HepG2 (cell line): ENCODE data around the gene ADI1. TPM values are rescaled to one million over a fixed set of nuclear protein-coding genes. Genes with fewer than 3 reads are reported as not detected.

ENCODE experiments used
- ATAC-seq: fragments of 200-7000 bp; cut with Tn5 transposase; 3 replicates; pipeline ENCODE4 v1.9.1; 2020; ENCODE audit warnings: mild to moderate bottlenecking, moderate library complexity
- BruUV-seq: library from RNA; stranded (reverse); fragments of 400-500 nt; replicated peaks from 2 replicates; lab custom pipeline; 2021; lab: Mats Ljungman, UMichigan
- CTCF ChIA-PET: fragments of 300-600 bp; formaldehyde crosslinking; extraction: SDS; loops from one replicate; lab custom pipeline; 2021; ENCODE audit warnings: low total read pairs, inconsistent platforms, low intra/inter-chr PET ratio; lab: Yijun Ruan, JAX
- POLR2A ChIA-PET: fragments of 350-600 bp; sonication (Branson Sonifier 250); formaldehyde crosslinking; loops from one replicate; lab custom pipeline; 2020; ENCODE audit warnings: antibody characterized with exemption, inconsistent platforms; lab: Yijun Ruan, JAX
- DNase-seq: peaks from one replicate; pipeline ENCODE4 v3.0.0-alpha.2; 2015; ENCODE audit warnings: low spot score
- FAIRE-seq: peaks from 3 replicates; lab custom pipeline; 2011; peaks lifted over from hg19 to GRCh38; lab: Jason Lieb, UNC
- H2AFZ ChIP-seq: one replicate; pipeline ENCODE4 v1.6.1; 2011; ENCODE audit warnings: low read length, inconsistent platforms
- H3K27ac ChIP-seq: fragments of 300-600 bp; 3 replicates; pipeline ENCODE4 v1.8.0; 2011; ENCODE audit warnings: mixed run types, mild to moderate bottlenecking, mixed read lengths, low read length, inconsistent platforms; ENCODE audit not compliant: insufficient read depth; ENCODE audit errors: extremely low read length
- H3K27me3 ChIP-seq, 2 experiments: fragments of 200-600 bp in 1 of 2; 2 replicates in 1 of 2; 3 replicates in 1 of 2; pipeline versions ENCODE4 v1.6.0 to v1.8.0; 2011; ENCODE audit warnings: low read length in 2 of 2, mild to moderate bottlenecking in 2 of 2, moderate library complexity in 2 of 2, inconsistent platforms in 1 of 2; ENCODE audit not compliant: insufficient read depth in 2 of 2, control insufficient read depth in 1 of 2
- H3K36me3 ChIP-seq, 2 experiments: fragments of 200-600 bp in 1 of 2; replicated peaks in 1 of 2; 2 replicates in 1 of 2; 3 replicates in 1 of 2; pipeline versions ENCODE4 v1.5.1 to v1.8.0; 2011; ENCODE audit warnings: low read length in 2 of 2, inconsistent platforms in 1 of 2; ENCODE audit not compliant: insufficient read depth in 2 of 2, control insufficient read depth in 1 of 2
- H3K4me1 ChIP-seq: 2 replicates; pipeline ENCODE4 v1.5.1; 2012; ENCODE audit warnings: low read length, inconsistent platforms; ENCODE audit not compliant: insufficient read depth
- H3K4me2 ChIP-seq: 2 replicates; pipeline ENCODE4 v1.6.0; 2011; ENCODE audit warnings: low read depth, low read length, inconsistent platforms
- H3K4me3 ChIP-seq, 3 experiments: fragments of 200-600 bp in 1 of 3; sonication (generic), shearing (Covaris generic) in 1 of 3; replicated peaks in 1 of 3; 2 replicates each; pipeline ENCODE4 v1.5.1; 2011 to 2016; ENCODE audit warnings: low read length in 3 of 3, inconsistent platforms in 2 of 3, low read depth in 2 of 3, mild to moderate bottlenecking in 2 of 3, control low read depth in 1 of 3, mixed read lengths in 1 of 3; ENCODE audit not compliant: insufficient read depth in 1 of 3
- H3K79me2 ChIP-seq: one replicate; pipeline ENCODE4 v1.6.1; 2011; ENCODE audit warnings: low read length, inconsistent platforms; ENCODE audit not compliant: insufficient read depth
- H3K9ac ChIP-seq: 2 replicates; pipeline ENCODE4 v1.6.0; 2011; ENCODE audit warnings: mild to moderate bottlenecking, low read depth, low read length, inconsistent platforms; ENCODE audit not compliant: insufficient read depth
- H3K9me3 ChIP-seq: 2 replicates; pipeline ENCODE4 v1.5.1; 2012; ENCODE audit warnings: mild to moderate bottlenecking, low read length
- H4K20me1 ChIP-seq: 2 replicates; pipeline ENCODE4 v1.6.0; 2011; ENCODE audit warnings: inconsistent platforms, mild to moderate bottlenecking, low read length, moderate library complexity; ENCODE audit not compliant: insufficient read depth
- ATF7-NPFF ChIP-seq: sonication (generic); formaldehyde crosslinking; IDR thresholded peaks from 2 replicates; pipeline ENCODE4 v1.8.1; 2023; ENCODE audit warnings: mild to moderate bottlenecking, low read depth, missing genetic modification reagents, moderate library complexity
- HOXD1 ChIP-seq: sonication (generic); formaldehyde crosslinking; IDR thresholded peaks from 2 replicates; pipeline ENCODE4 v1.5.0; 2020; ENCODE audit warnings: missing genetic modification reagents
- REL ChIP-seq: sonication (generic); formaldehyde crosslinking; conservative IDR thresholded peaks from 2 replicates; pipeline ENCODE4 v1.8.0; 2022; ENCODE audit warnings: mild to moderate bottlenecking, missing genetic modification reagents, moderate library complexity
- SRSF4 ChIP-seq: fragments of 200-400 bp; formaldehyde crosslinking; IDR thresholded peaks from one replicate; pipeline ENCODE4 v1.6.1; 2018; ENCODE audit warnings: mild to moderate bottlenecking, low read depth, low read length, moderate library complexity; ENCODE audit not compliant: poor library complexity, severe bottlenecking
- ZNF44 ChIP-seq: sonication (generic); formaldehyde crosslinking; IDR thresholded peaks from 2 replicates; pipeline ENCODE4 v1.5.1; 2020; ENCODE audit warnings: mild to moderate bottlenecking, missing genetic modification reagents
- WGBS: methylation state at CpG from one replicate; pipeline ENCODE4 v1.1.6; 2017; ENCODE audit warnings: low lambda C conversion rate; 5-methylcytosine and 5-hydroxymethylcytosine counted together
- in situ Hi-C: cut with HindIII; loops from 2 replicates; pipeline ENCODE4 v1.10.0; 2017; ENCODE audit warnings: low pct_unique_long_range_greater_than_20kb; ENCODE audit not compliant: extremely low pct_ligation_motif_present
- intact Hi-C: fragments of 100-400 bp; cut with micrococcal nuclease; formaldehyde crosslinking; loops from one replicate; pipeline ENCODE4 v1.10.0; 2022; ENCODE audit not compliant: unreplicated experiment
- polyA plus RNA-seq, 8 experiments: library from polyadenylated mRNA; depleted of rRNA in 3 of 8; stranded (reverse) in 7 of 8; unstranded in 1 of 8; fragments of >200 nt; fragmentation: Illumina TruSeq in 4 of 8; extraction: Trizol in 4 of 8; gene quantifications; 2 replicates each; pipeline versions ENCODE4 v1.2.1 to v1.2.3, GENCODE V29; 2011 to 2016; ENCODE audit warnings: low read depth in 4 of 8, missing spikeins in 1 of 8, mixed read lengths in 1 of 8; ENCODE audit not compliant: insufficient read depth in 1 of 8
- total RNA-seq, 5 experiments: library from RNA; depleted of rRNA; stranded (reverse); fragments of >200 nt; fragmentation: Illumina TruSeq; extraction: Trizol; gene quantifications; 2 replicates each; pipeline ENCODE4 v1.2.3, GENCODE V29; 2016; ENCODE audit warnings: low read depth in 1 of 5
- TF ChIP-seq, protein P1 (sequence below): sonication (generic); formaldehyde crosslinking; IDR thresholded peaks from 2 replicates; pipeline ENCODE4 v1.5.0; 2020; ENCODE audit warnings: missing genetic modification reagents, mild to moderate bottlenecking, borderline replicate concordance

Gene ADI1
- total and polyA plus RNA-seq, 2 of the 13 experiments (the other 11 are each of a cell fraction or from before 2014, with no cell fraction given), result 28.7 to 123 TPM

DNA sequence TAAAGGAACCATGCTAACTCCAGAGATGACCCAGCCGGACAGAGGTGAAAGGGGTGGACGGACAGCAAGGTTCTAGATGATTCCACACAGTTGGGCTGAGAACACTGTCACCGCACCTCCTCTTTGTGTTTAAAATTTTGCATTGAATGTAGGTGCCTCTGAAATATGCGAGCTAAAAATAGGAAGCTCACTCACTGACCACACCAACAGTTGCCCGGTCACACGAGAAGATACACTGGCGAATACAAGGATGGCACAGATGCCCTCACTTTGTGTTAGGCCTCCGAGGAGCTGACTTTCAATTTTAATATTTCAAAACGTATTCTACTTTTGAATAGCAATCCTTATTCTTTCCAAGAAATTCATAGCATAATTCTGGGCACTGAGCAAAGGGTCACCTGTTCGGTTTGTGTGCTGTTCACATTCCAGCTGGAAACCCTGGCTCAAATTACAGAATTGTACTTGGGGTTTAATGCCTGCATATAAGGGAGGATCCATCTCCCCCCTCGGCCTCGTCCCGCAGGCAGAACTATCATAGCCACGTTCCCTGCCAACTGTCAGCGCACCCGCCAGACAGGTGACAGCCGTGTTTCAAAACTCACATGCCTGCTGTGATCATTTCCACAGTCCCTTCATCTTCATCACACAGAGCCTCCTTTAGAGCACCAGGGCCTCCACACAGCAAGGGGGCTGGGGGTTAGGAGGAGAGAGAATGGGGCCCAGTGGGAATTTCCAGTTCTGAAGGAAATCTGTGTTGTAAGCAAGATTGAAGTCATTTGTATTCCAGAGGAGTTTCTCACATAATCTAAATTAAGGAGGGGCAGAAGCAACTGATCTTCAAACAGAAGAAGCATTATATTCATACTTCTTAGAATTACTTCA, 48.2 kb downstream of the ADI1 start (continued):
- TF ChIP-seq HOXD1 (CRISPR knock-in tag) (no peak), ZNF44 (CRISPR knock-in tag) (no peak), SRSF4 (no peak), REL (no peak)

DNA sequence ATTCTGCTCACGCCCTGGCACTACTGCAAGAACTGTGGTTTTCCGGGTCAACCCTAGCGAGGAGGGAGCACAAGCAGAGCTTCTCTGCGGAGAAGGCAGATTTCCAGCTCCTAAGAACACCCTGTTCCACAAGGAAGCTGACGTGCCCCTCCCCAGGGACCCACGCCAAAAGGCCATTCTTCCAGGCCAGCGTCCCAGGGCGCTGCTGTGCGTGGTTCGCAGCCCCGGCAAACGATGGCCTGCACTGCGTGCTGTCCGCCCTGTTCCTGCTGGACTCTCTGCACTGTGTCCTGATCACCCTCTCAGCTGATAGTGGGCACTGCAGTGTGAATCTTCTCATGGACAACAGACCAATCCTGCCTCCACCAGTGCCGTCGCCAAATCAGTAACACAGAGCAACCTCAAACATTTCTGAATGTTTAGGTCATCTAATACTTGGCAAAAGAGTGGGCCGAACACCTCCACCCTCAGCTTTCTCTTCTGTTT, 49.1 kb downstream of the ADI1 start:
- no peak overlapping the region for H3K9ac ChIP-seq
- in situ Hi-C loops, result no loop called here
- no TSS peak for BruUV-seq
- WGBS, result 97% methylated on average over 14 of the region's 17 CpGs
- H2AFZ ChIP-seq, result no peak overlapping the region
- H3K4me2 ChIP-seq, result no peak overlapping the region
- no peak overlapping the region for H3K27ac ChIP-seq
- H4K20me1 ChIP-seq, result no peaks in the 10 kb centered on the region
- no peaks in the 10 kb centered on the region for H3K9me3 ChIP-seq
- no peaks in the 10 kb centered on the region for H3K79me2 ChIP-seq
- POLR2A ChIA-PET, result no interaction called here
- ATAC-seq (no peak), DNase-seq (no peak), FAIRE-seq (no peak)
- intact Hi-C loops, result no loop called here
- no peaks in the 10 kb centered on the region for H3K27me3 ChIP-seq
- H3K4me3 ChIP-seq, result no peak overlapping the region
- H3K4me1 ChIP-seq, result peaks cover 30% of the 10 kb centered on the region
- CTCF ChIA-PET, result no interaction called here
- peaks cover 12 to 30% of the 10 kb centered on the region in 2 experiments; a peak in 4 of 5 replicates for H3K36me3 ChIP-seq
- TF ChIP-seq, protein P1, sequence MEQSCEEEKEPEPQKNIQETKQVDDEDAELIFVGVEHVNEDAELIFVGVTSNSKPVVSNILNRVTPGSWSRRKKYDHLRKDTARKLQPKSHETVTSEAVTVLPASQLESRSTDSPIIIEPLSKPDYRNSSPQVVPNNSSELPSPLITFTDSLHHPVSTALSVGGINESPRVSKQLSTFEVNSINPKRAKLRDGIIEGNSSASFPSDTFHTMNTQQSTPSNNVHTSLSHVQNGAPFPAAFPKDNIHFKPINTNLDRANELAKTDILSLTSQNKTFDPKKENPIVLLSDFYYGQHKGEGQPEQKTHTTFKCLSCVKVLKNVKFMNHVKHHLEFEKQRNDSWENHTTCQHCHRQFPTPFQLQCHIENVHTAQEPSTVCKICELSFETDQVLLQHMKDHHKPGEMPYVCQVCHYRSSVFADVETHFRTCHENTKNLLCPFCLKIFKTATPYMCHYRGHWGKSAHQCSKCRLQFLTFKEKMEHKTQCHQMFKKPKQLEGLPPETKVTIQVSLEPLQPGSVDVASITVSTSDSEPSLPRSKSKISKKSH (CRISPR knock-in tag), result peak; percentile 20; the same call in 1 of the 2 replicates
- no peak for TF ChIP-seq ATF7-NPFF (CRISPR knock-in tag)
